WERI-Rb-1 (cell line): ENCODE measurements around the gene PCAT7.

Experiments used
- DNase-seq: peaks from one replicate; pipeline ENCODE4 v3.0.0-alpha.2; 2020
- H3K27ac ChIP-seq: fragments of 250-450 bp; sonication (Bioruptor Pico); 2 replicates; pipeline ENCODE4 v1.5.1; 2020; ENCODE audit warnings: mild to moderate bottlenecking, moderate library complexity
- H3K27me3 ChIP-seq: fragments of 250-450 bp; sonication (Bioruptor Pico); 2 replicates; pipeline ENCODE4 v1.5.1; 2021; ENCODE audit warnings: mild to moderate bottlenecking, low read depth, moderate library complexity; ENCODE audit not compliant: insufficient read depth, severe bottlenecking
- H3K36me3 ChIP-seq: fragments of 250-450 bp; sonication (Bioruptor Pico); 2 replicates; pipeline ENCODE4 v1.5.1; 2020; ENCODE audit warnings: mild to moderate bottlenecking, moderate library complexity
- H3K4me3 ChIP-seq: 2 replicates; pipeline ENCODE4 v1.5.1; 2011; ENCODE audit warnings: low read depth, mild to moderate bottlenecking, control low read depth, low read length
- H3K9me3 ChIP-seq: fragments of 250-450 bp; sonication (Bioruptor Pico); 2 replicates; pipeline ENCODE4 v1.5.1; 2021; ENCODE audit warnings: mild to moderate bottlenecking, moderate library complexity; ENCODE audit not compliant: severe bottlenecking
- CTCF ChIP-seq: IDR thresholded peaks from 2 replicates; pipeline ENCODE4 v1.5.1; 2011; ENCODE audit warnings: low read depth, mild to moderate bottlenecking, control low read depth, inconsistent platforms, low read length

PCAT7 gene

GRCh38 chr9:94602666-94603065 lies 47.8 kb downstream of the PCAT7 start:
- H3K36me3 ChIP-seq, result no peaks in the 10 kb centered on the region
- H3K4me3 ChIP-seq, result no peak overlapping the region
- DNase-seq, result no peak
- no peak overlapping the region for H3K27ac ChIP-seq
- no peak for TF ChIP-seq CTCF
- no peaks in the 10 kb centered on the region for H3K9me3 ChIP-seq
- no peaks in the 10 kb centered on the region for H3K27me3 ChIP-seq

- no peaks in the 10 kb centered on the region for H3K36me3 ChIP-seq
- peak; percentile 84 for DNase-seq
- H3K27me3 ChIP-seq, result no peaks in the 10 kb centered on the region
- TF ChIP-seq CTCF, result peak; percentile 97
- H3K4me3 ChIP-seq, result no peak overlapping the region
- no peaks in the 10 kb centered on the region for H3K9me3 ChIP-seq
- H3K27ac ChIP-seq, result no peak overlapping the region
Measured at GRCh38 chr9:94603259-94604160, 48.6 kb downstream of the PCAT7 start.

- no peaks in the 10 kb centered on the region for H3K9me3 ChIP-seq
- no peak for TF ChIP-seq CTCF
- H3K27me3 ChIP-seq, result no peaks in the 10 kb centered on the region
- H3K27ac ChIP-seq, result no peak overlapping the region
- H3K4me3 ChIP-seq, result no peak overlapping the region
- no peak for DNase-seq
- H3K36me3 ChIP-seq, result no peaks in the 10 kb centered on the region
Measured at GRCh38 chr9:94606646-94607422, 52.0 kb downstream of the PCAT7 start.

GRCh38 chr9:94607423-94607691 lies 52.5 kb downstream of the PCAT7 start:
- H3K36me3 ChIP-seq, result no peaks in the 10 kb centered on the region
- H3K4me3 ChIP-seq, result no peak overlapping the region
- DNase-seq, result no peak
- TF ChIP-seq CTCF, result no peak
- H3K27me3 ChIP-seq, result no peaks in the 10 kb centered on the region
- no peak overlapping the region for H3K27ac ChIP-seq
- H3K9me3 ChIP-seq, result no peaks in the 10 kb centered on the region

GRCh38 chr9:94610181-94610606 lies 55.3 kb downstream of the PCAT7 start:
- no peaks in the 10 kb centered on the region for H3K27me3 ChIP-seq
- TF ChIP-seq CTCF, result no peak

More at GRCh38 chr9:94610181-94610606, 55.3 kb downstream of the PCAT7 start:
- no peak for DNase-seq
- Histone ChIP-seq H3K9me3 (no peaks in the 10 kb centered on the region), H3K4me3 (no peak overlapping the region), H3K27ac (no peak overlapping the region), H3K36me3 (no peaks in the 10 kb centered on the region)
